A375 (cell line): ENCODE results near the gene TBP. TPM values are rescaled to one million over a fixed set of nuclear protein-coding genes. Genes with fewer than 3 reads are reported as not detected.

Experiments
- total RNA-seq: library from RNA; depleted of rRNA; stranded (reverse); fragments of >200 nt; shearing (Covaris generic); gene quantifications from 2 replicates; pipeline ENCODE4 v1.2.3, GENCODE V29; 2014; rRNA removed

The TBP gene
- 18.0 and 19.0 TPM in 2 replicates for total RNA-seq

GRCh38 chr6:170554013-170554795, at the start of gene TBP:
Gene TBP (plus strand): TSS chr6:170554369. CDS start chr6:170557030, 2,661 bp downstream.

GRCh38 chr6:170552765-170553533, 1.2 kb upstream of the TBP start, which contains the start of gene PSMB1:
Gene PSMB1 (minus strand): TSS chr6:170553307. CDS start chr6:170553242, 65 bp downstream.

GRCh38 chr6:170584181-170584953, 30.2 kb downstream of the TBP start, which contains the start of gene PDCD2:
Gene PDCD2 (minus strand): TSS chr6:170584637. CDS start chr6:170584581, 56 bp downstream.

Other genes starting within 250 kb of the TBP start
- gene FAM120B, start 247.6 kb upstream of the TBP start, total RNA-seq, result 8.4 and 9.7 TPM in 2 replicates
- 361 and 382 TPM in 2 replicates for gene PSMB1, start 1.1 kb upstream of the TBP start, total RNA-seq
- 109 and 123 TPM in 2 replicates for gene PDCD2, start 30.3 kb downstream of the TBP start, total RNA-seq